Hematopoietic multipotent progenitor cell treated with erythropoietin and hydrocortisone succinate and interleukin-3 and kit ligand, for 6 days (in vitro differentiated cells): ENCODE results near the gene RBM22.
A peak's percentile ranks its signal among the peaks of the same experiment; 100 is the strongest.
"Not testable (repeated sequence)": the region's sequence is repeated elsewhere in the genome, so short reads cannot be mapped to it uniquely, and the experiment has no call there.

Experiments
- DNase-seq: peaks from one replicate; pipeline ENCODE4 v3.0.0-alpha.2; 2015

Gene RBM22

DNA sequence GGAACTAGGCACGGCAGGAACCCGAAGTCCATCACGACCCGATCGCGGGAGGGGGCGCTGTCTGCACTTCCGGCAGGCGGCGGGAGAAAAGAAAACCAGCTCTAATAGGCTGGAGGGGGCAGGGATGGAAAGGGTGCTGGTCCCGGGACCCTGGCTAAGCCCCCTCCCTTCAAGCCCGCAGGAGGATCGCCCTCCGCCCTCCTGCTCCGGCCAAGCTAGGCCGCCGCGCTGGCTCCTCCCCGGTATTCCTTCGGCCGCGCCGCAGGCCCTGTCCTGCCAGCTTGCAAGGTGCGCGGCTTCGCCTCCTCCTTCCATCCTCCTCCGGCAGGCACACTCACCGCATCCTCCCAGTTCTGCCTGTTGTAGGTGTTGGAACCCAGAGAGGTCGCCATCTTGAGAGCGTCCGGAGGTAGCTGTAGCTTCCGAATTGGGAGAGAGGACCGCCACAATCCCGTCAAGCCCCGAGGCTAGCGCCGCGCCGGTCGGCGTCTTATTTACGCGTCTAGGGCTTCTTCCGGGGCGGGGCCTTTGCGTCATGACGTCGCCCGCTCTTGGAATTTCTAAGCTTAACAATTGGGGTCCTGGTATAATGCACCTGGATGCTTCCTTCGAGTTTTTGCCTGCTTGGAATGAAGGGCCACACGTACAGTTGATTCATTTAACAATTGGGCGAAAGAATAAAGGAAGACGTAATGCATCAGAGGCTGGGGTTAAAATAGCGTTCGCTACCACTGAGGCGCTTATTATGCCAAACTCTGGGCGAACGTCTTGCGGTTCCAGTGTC, at the start of gene RBM22:
Gene RBM22, minus strand, starts transcription at position 469 of the 784 bp plus-strand sequence. Its CDS starts 77 bp downstream, at position 392.
- DNase-seq = peak; percentile 97

DNA sequence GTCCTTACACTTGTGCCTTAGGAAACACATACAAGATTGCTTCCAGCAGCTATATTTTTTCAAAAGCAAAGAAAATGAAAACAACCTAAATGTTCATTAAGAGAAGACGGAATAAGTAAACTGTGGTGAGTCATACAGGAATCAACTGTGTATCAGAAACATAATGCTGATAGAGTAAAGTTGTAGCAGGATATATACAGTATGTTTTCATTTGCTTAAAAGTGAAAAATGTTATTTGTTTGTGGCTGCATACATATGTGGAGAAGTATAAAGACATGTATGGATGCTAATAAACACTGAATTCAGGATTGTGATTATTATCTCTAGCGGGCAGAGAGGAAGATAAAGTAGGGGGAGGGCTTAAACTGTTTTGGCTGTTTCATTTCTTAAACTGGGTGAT, 49.6 kb upstream of the RBM22 start:
- DNase-seq = no peak

DNA sequence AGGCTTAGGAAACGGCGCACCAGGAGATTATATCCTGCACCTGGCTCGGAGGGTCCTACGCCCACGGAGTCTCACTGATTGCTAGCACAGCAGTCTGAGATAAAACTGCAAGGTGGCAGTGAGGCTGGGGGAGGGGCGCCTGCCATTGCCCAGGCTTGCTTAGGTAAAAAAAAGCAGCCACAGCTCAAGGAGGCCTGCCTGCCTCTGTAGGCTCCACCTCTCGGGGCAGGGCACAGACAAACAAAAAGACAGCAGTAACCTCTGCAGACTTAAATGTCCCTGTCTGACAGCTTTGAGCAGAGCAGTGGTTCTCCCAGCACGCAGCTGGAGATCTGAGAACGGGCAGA, 42.3 kb upstream of the RBM22 start:
- DNase-seq = not testable (repeated sequence)

DNA sequence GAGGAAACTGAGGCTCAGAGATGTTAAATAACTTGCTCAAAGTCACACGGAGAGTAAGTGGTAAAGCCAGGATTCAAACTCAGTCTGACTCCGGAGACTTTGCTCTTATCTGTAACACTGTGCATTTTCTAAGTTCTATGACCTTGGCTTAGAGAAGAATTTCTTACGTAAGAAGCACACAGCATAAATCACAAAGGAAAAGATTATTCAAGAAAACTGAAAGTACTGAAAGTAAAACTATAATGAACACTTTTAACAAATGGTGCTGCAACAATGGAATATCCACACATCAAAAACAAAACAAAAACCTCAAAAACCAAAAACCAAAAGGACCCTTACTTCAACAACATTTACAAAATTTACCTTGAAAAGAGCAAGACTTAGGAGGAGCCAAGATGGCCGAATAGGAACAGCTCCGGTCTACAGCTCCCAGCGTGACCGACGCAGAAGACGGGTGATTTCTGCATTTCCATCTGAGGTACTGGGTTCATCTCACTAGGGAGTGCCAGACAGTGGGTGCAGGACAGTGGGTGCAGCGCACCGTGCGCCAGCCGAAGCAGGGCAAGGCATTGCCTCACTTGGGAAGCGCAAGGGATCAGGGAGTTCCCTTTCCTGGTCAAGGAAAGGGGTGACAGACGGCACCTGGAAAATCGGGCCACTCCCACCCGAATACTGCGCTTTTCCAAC, 41.7 kb upstream of the RBM22 start:
- DNase-seq = not testable (repeated sequence)

DNA sequence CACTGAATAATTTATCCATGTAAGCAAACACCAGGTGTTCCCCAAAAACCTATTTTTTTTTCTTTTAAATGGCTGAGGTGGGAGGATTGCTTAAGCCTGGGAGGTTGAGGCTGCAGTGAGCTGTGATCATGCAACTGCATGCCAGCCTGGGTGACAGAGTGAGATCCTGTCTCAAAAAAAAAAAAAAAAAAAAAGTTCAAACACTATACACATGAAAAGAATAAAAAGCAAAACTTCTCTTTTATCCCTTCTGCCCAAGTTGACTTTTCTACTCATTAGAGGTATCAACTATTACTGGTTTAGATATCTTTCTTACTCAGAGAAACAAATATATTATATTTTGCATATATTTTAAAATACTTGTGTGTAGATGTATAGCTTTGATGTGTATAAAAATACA, 40.1 kb upstream of the RBM22 start:
- no peak for DNase-seq

DNA sequence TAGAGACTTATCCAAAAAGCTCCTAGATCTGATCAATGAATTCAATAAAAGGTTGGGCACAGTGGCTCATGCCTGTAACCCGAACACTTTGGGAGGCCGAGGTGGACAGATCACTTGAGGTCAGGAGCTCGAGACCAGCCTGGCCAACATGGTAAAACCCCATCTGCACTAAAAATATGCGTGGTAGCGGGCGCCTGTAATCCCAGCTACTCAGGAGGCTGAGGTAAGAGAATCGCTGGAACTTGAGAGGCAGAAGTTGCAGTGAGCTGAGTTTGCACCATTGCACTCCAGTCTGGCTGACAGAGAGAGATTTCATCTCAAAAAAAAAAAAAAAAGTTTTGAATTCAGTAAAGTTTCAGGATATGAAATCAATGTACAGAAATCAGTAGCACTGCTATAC, 38.0 kb upstream of the RBM22 start:
- DNase-seq = no peak

DNA sequence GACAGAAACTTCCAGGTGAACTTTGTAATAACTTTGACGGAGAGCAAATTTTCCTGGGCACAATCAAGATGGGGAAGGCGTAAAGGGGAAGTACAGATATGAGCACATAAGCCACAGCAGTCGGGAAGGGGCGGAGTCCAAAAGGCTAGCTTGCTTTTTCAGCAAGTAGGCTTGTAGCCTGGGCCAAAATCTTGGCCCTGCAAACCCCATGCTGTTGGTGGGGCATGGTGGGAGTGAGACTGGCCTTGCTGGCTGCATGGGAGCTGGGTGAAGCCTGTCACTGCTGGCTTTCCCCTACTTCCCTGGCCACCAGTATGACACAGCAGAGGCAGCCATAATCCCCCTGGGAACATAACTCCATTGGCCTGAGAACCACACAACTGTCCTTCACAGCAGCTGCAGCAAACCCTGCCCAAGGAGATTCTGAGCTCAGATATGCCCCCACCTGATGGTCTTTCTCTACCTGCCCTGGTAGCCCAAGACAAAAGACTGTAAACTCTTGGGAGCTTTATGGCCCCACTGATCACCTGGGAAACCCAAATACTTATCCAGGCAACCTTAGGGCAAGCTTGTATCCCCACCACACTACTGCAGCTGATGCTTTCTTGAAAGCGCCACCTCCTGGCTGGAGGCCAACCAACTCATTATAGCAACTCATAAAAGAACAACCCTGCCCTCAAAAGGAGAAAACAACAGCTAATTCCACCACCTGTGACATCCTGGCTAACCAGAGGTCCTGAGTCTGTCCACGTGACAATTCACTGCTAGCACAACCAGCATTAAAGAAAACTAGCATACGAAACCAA, 33.9 kb upstream of the RBM22 start:
- peak; percentile 89 for DNase-seq

DNA sequence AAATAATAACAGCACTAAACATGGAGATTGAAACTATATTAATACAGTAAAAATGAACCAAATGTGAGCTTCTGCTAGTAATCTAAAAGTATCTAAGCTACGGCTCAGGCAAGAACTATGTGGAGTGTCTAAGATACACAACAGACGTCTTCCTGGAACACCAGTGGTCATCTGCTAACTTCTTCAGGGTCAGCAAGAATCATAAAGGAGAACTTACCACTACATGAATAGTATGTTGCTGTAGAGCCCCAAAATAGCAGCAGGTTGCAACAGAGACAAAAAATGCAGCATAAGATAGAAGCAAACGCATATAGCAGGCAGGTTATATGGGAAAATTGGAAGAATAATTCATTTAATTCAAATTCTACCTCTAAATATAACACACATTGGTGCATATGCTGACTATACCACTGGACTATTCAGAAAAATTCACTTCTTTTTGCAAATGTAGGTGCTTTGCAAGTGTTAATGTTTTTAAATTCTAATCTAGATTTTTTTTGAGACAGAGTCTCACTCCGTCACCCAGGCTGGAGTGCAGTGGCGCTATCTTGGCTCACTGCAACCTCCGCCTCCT, 30.9 kb upstream of the RBM22 start:
- no peak for DNase-seq

DNA sequence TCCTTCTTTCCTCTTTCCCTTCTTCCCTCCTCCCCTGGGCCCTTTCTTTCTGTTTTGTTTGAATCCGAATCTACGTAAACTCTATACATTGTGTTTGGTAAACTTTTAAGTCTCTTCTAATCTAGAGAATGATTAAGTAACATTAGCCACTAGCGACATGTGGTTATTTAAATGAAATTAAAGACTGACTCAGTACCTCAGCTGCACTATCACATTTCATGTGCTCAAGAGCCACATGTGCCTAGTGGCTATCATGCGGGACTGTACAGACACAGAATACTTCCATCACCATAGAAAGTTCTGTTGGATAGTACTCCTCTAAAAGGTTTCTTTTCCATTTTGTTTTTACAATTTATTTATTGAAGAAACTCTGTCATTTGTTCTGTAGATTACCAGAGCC, 29.0 kb upstream of the RBM22 start:
- DNase-seq = no peak

DNA sequence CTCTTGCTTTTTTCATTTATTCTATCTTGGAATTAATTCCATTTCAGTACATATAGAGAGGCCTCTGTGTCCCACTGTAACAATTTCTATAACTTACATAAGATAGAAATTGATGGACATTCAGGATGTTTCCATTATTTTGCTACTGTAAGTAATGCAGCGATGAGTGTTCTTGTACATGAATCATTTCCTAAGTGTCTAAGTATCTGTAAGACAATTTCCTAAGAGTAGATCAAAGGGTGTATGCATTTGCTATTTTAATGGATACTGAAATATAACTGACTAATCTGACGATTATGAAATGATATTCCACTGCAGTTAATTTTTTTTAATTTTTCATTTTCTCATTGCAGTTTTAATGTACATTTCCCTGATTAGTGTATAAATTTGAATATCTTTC, 23.0 kb upstream of the RBM22 start:
- DNase-seq = no peak

DNA sequence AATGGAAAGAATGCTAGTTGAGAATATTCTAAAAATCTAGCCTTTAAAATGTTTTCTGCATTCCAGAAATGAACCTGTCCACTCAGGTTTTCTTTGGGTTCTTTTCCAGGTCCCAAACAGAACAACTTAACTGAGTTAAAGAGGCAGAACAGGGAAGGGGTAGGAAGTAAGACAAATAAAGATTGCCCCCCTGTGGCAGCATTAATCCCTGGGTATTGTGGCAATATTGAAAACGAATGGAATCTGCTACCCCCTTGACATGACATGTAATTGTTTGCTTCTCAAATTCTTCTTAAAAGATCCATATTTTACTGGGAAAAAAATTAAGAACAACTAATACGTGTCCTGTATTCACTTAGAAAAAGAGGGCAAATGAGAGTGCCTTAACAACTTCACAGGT, 9.3 kb upstream of the RBM22 start:
- peak; percentile 44 for DNase-seq

DNA sequence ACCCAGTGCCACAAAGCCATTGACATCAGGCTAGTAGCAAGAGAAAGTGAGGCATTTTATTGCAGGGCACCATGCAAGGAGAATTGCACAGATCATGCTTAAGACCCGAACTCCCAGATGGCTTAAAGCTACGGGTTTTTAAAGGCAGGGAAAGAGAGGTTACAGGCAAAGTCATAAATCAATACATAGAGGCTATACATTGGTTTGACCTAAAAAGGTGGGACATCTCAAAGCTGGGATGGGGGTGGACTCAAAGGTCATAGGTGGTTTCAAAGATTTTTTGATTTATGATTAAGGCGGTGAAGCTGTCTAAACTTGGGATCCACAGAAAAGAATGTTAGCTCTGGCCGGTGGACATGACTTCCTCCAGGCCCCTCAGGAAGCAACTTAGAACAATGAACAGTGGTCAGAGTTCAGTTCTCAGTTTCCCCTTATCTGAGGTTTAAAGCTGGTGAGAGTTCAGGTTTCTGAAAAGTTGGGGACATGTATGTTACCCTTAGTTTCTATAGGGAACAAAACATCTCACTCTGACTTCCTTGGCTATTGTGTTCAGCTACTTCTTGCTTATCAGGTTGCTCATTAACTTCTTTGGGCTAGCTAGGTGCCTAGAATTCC, 6.0 kb upstream of the RBM22 start:
- DNase-seq = no peak

DNA sequence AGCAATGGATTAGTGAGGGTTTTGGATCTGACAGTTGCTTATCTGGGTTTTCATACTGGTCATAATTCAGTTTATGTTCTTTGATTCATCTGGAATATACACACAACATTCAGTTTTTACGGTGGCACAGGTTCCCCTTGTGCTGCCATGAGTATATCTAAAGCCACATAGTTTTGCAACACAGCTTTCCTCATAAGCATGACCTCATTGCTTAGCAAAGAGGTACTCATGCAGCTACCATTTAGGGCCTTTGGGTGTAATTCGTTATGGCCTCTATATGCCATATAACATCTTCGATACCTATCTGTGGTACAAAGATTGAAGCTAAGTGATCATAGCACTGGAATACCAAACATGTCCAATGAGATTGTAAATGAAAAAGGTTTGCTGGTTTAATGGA, 2.9 kb upstream of the RBM22 start:
- DNase-seq = peak; percentile 61

DNA sequence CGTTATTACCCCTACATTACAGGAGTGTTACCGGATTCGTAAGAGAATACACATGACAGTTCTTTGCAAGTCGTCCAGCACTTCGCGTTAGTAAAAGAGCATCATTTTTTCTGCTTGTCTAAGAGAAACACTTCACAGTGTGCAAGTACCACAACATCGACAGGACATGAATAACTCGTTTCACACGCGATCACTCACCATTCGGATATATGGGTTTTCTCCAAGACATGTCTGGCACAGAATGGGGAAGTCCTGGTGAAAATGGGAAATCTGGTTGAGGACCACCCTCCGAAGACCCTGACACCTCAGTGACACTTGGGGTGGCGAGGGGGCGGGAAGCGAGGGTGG, 642 bp downstream of the RBM22 start:
- DNase-seq = no peak

DNA sequence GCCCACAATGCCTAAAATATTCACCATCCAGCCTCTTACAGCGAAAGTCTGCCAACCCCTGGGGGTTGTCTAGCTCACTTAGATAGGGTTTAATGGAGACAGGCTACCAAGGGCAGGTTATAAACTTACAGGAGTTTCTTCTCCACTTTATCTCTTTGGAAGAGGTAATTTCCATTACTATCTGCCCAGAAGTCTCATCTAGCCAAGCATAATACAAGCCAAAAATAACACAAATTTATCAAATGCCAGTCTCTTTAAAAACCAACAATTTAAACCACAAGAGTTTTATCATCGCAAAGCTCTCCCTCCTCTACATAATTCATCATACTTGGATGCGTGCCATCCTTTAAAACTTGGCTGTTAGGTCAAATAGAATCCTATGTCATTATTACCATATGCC, 6.2 kb downstream of the RBM22 start:
- peak; percentile 92 for DNase-seq

DNA sequence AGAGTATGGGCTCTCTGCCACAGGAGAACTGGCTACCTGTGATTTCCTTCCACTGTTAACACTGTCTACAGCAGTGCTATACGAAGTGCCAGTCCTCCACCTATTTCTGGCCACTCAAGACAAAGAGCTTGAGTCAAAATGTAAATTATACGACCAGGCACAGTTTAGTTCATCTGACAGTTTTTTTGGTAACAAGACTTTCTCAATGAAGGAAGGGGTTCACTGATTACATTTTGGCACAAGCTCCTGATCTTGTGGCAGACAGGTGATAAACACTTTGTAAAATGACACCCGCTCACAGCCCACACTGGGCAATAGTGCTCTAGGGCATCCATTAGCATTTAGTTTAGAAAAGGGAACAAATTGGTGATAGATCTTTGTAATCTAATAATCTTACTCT, 8.6 kb downstream of the RBM22 start:
- no peak for DNase-seq

DNA sequence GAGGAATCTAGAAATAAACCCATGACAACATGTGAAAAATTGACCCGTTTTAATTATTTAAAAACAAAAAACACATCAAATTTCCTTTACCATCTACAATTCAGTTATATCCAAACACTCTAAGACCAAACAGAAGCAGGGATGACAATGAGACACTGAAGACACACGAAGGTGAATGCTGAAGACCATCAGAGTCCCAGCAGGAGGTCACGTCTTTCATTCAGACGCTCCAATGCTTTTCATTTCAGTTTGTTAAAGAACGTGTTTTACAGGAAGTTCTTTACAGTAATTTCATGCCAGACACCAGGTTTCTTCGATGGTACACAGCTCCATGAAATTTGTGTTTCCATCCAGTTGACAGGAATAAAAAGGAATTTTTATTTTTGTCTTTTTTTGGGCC, 10.1 kb downstream of the RBM22 start:
- DNase-seq = no peak

DNA sequence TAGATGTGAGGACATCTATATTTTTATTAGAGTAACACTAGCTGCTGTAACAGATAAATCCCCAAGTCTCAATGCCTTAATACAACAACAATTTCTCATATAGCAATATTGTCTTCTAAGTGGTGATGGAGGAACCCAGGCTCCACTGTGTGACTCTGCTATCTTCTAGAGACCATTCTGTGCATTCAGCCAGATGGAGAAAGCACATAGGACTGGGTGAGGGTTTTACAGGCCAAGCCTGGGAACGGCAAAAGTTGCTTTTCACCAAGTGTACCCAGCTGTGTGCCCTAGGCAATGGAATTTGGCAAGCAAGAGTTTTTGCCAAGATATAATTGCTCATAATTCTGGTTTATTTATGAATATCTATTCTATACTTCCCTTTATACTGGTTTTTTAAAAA, 11.7 kb downstream of the RBM22 start:
- DNase-seq = no peak

DNA sequence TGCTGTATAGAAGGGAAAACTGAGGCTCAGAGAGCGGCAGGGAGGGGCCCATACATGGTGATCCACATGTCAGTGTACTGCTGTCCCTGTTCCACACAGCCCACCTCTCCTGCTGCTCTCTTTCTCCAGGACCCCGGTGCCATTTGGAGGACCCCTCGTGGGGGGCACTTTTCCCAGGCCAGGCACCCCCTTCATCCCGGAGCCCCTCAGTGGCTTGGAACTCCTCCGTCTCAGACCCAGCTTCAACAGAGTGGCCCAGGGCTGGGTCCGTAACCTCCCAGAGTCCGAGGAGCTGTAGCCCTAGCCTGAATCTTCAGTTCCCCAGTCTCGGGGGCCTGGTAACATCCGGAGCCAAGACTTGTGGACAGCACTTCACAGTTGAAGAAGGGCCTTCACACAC, 24.3 kb downstream of the RBM22 start:
- DNase-seq = no peak

DNA sequence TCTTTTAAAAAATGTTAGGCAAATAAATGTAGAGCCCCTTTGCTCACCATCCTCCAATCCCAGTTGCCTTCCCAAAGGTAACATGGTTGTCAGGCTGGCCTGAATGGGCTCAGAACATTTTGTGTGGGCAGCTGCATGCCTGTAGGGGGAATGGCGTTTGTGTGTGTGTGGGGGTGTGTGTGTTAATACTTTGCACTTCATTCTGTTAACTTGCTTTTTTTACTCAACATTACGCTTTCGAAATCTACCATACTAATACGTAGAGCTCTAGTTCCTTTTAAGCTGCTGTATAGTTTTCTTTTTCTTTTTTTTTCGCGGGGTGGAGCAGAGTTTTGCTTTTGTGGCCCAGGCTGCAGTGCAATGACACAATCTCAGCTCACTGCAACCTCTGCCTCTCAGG, 25.8 kb downstream of the RBM22 start:
- DNase-seq = no peak

DNA sequence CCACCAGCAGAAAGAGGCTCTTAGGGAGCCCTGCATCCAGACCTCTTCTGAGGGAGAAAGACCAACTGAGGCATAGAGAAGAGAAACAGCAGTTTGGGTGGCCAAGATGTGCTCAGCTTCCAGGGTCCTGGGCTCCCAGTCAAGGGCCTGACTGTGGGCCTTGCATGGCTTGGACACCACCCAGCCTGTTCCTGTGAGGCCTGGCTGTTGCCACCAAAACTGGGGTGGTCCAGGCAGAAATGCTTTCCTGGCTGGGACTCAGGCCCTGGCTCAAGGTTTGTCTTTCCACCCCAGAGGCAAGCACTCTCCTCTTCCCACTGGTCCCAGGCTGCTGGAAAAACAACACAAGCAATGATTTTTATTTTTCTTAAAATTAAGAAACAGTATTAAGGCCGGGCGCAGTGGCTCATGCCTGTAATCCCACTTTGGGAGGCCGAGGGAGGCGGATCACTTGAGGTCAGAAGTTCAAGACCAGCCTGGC, 26.5 kb downstream of the RBM22 start:
- DNase-seq = no peak

DNA sequence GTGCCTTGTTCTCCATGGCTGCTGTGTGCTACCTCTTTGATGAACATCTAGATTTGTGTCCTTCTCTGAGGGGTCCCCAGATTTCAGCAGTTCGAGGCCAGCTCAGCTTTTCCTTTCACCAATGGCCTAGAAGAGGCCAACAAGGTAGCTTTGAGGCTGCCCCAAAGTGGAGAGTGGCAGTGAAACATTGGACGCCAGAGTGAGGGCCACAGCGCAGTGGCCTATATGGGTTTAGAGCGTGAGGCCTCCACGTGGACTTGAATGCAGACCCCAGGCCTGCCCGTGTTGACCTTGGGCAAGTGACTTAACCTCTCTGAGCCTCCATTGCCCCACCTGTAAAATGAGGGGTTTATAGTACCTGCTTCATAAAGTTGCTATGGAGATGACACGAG, 28.0 kb downstream of the RBM22 start:
- no peak for DNase-seq

DNA sequence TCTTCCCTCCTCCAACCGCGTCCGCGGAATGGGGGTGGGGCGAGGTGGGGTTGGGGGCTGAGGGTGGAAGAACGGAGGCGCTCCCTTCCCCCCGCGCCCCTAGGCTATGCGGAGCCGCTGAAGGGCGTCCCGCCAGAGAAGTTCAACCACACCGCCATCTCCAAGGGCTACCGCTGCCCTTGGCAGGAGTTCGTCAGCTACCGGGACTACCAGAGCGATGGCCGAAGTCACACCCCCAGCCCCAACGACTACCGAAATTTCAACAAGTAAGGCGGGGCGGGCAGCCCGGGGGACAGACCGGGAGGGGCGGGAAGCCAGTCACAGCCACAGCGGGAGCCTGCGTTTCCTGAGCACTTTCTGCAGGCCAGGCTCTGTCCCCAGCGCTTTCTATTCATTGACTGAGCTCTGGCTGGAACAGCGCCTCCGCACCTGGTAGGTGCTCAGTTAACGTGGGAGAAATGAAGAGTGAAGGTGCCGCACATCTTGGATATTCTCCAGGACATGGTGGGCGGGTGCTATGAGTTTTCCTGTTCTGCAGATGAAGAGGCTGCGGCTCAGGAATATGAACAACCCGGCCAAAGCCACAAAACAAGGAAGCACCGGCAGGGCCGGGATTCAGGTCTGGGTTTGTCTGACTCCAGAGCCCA, 28.5 kb downstream of the RBM22 start:
- peak; percentile 50 for DNase-seq
